GDM1 (cell line): ENCODE measurements around the gene CD82.

Experiments used
- DNase-seq: peaks from one replicate; lab custom pipeline; 2025; lab: John Stamatoyannopoulos, UW

CD82 gene

GRCh38 chr11:44601471-44602370 lies 36.3 kb downstream of the CD82 start:
- no peak for DNase-seq

GRCh38 chr11:44602891-44603310 lies 37.4 kb downstream of the CD82 start:
- DNase-seq, result no peak

- DNase-seq, result no peak
These were observed 38.7 kb downstream of the CD82 start for GRCh38 chr11:44604171-44604581.

- DNase-seq, result no peak
These were observed 39.7 kb downstream of the CD82 start for GRCh38 chr11:44605068-44605708.

- DNase-seq, result no peak
These were observed 40.5 kb downstream of the CD82 start for GRCh38 chr11:44605965-44606364.

- no peak for DNase-seq
These were observed 41.0 kb downstream of the CD82 start for GRCh38 chr11:44606472-44606871.

- no peak for DNase-seq
These were observed 42.0 kb downstream of the CD82 start for GRCh38 chr11:44607319-44607962.

GRCh38 chr11:44607987-44608386 lies 42.5 kb downstream of the CD82 start:
- no peak for DNase-seq

GRCh38 chr11:44608651-44608990 lies 43.2 kb downstream of the CD82 start:
- no peak for DNase-seq

- DNase-seq, result no peak
These were observed 43.7 kb downstream of the CD82 start for GRCh38 chr11:44608991-44609782.

- DNase-seq, result no peak
These were observed 44.3 kb downstream of the CD82 start for GRCh38 chr11:44609783-44610155.

- DNase-seq, result no peak
These were observed 44.9 kb downstream of the CD82 start for GRCh38 chr11:44610186-44610955.

- no peak for DNase-seq
These were observed 45.6 kb downstream of the CD82 start for GRCh38 chr11:44611088-44611487.

- DNase-seq, result peak; percentile 44
These were observed 46.4 kb downstream of the CD82 start for GRCh38 chr11:44611687-44612434.

GRCh38 chr11:44613153-44613552 lies 47.7 kb downstream of the CD82 start:
- no peak for DNase-seq

- DNase-seq, result no peak
These were observed 48.9 kb downstream of the CD82 start for GRCh38 chr11:44614281-44614775.

GRCh38 chr11:44615041-44615755 lies 49.7 kb downstream of the CD82 start:
- DNase-seq, result no peak

GRCh38 chr11:44615913-44616791 lies 50.7 kb downstream of the CD82 start:
- DNase-seq, result no peak
